BE2C (cell line): ENCODE data around the gene FOXRED1.

Experiments
- DNase-seq: peaks from one replicate; pipeline ENCODE4 v3.0.0-alpha.2; 2020
- H3K27me3 ChIP-seq: fragments of 250-450 bp; sonication (Bioruptor Pico); 2 replicates; pipeline ENCODE4 v1.5.1; 2020; ENCODE audit warnings: mild to moderate bottlenecking
- H3K36me3 ChIP-seq: fragments of 250-450 bp; sonication (Bioruptor Pico); 2 replicates; pipeline ENCODE4 v1.5.1; 2020; ENCODE audit warnings: mild to moderate bottlenecking
- H3K4me1 ChIP-seq: fragments of 250-450 bp; sonication (Bioruptor Pico); 2 replicates; pipeline ENCODE4 v1.5.1; 2020
- H3K4me3 ChIP-seq: 2 replicates; pipeline ENCODE4 v1.5.1; 2011; ENCODE audit warnings: low read depth, low read length
- H3K9me3 ChIP-seq: fragments of 250-450 bp; sonication (Bioruptor Pico); 2 replicates; pipeline ENCODE4 v1.5.1; 2020
- CTCF ChIP-seq: IDR thresholded peaks from 2 replicates; pipeline ENCODE4 v1.5.1; 2012; ENCODE audit warnings: mild to moderate bottlenecking, low read depth, low read length

FOXRED1 gene

GRCh38 chr11:126229858-126230540, 39.0 kb upstream of the FOXRED1 start:
- H3K4me3 ChIP-seq: no peak overlapping the region
- no peaks in the 10 kb centered on the region for H3K9me3 ChIP-seq
- no peaks in the 10 kb centered on the region for H3K36me3 ChIP-seq
- TF ChIP-seq CTCF: no peak
- no peak for DNase-seq
- no peaks in the 10 kb centered on the region for H3K27me3 ChIP-seq
- peaks cover 4% of the 10 kb centered on the region; the same call in 1 of the 2 replicates for H3K4me1 ChIP-seq

- H3K4me1 ChIP-seq: peaks cover 4% of the 10 kb centered on the region; the same call in 1 of the 2 replicates
- H3K4me3 ChIP-seq: no peak overlapping the region
- H3K27me3 ChIP-seq: no peaks in the 10 kb centered on the region
- no peaks in the 10 kb centered on the region for H3K9me3 ChIP-seq
- H3K36me3 ChIP-seq: peaks cover 8% of the 10 kb centered on the region
- DNase-seq: no peak
- no peak for TF ChIP-seq CTCF
Observed at GRCh38 chr11:126231725-126232459, 37.1 kb upstream of the FOXRED1 start.

- Histone ChIP-seq H3K36me3 (peaks cover 8% of the 10 kb centered on the region), H3K27me3 (no peaks in the 10 kb centered on the region), H3K9me3 (no peaks in the 10 kb centered on the region), H3K4me3 (no peak overlapping the region), H3K4me1 (peaks cover 4% of the 10 kb centered on the region; the same call in 1 of the 2 replicates)
- TF ChIP-seq CTCF: no peak
- no peak for DNase-seq
Observed at GRCh38 chr11:126232683-126233082, 36.3 kb upstream of the FOXRED1 start.

GRCh38 chr11:126233391-126233790, 35.6 kb upstream of the FOXRED1 start:
- H3K9me3 ChIP-seq: no peaks in the 10 kb centered on the region
- H3K27me3 ChIP-seq: no peaks in the 10 kb centered on the region
- no peak overlapping the region for H3K4me3 ChIP-seq
- no peak for DNase-seq
- no peak for TF ChIP-seq CTCF
- H3K4me1 ChIP-seq: peaks cover 4% of the 10 kb centered on the region; the same call in 1 of the 2 replicates
- peaks cover 8% of the 10 kb centered on the region for H3K36me3 ChIP-seq

- no peak for TF ChIP-seq CTCF
- H3K4me1 ChIP-seq: no peaks in the 10 kb centered on the region
- H3K4me3 ChIP-seq: no peak overlapping the region
- DNase-seq: no peak
- no peaks in the 10 kb centered on the region for H3K27me3 ChIP-seq
- H3K9me3 ChIP-seq: no peaks in the 10 kb centered on the region
- peaks cover 25% of the 10 kb centered on the region for H3K36me3 ChIP-seq
Observed at GRCh38 chr11:126246636-126247035, 22.3 kb upstream of the FOXRED1 start.

- Histone ChIP-seq H3K36me3 (peaks cover 42% of the 10 kb centered on the region), H3K4me1 (no peaks in the 10 kb centered on the region)
- DNase-seq: no peak
Observed at GRCh38 chr11:126253265-126253664, 15.7 kb upstream of the FOXRED1 start.

More at GRCh38 chr11:126253265-126253664, 15.7 kb upstream of the FOXRED1 start:
- no peaks in the 10 kb centered on the region for H3K27me3 ChIP-seq
- no peaks in the 10 kb centered on the region for H3K9me3 ChIP-seq
- no peak overlapping the region for H3K4me3 ChIP-seq
- TF ChIP-seq CTCF: no peak
